ENCODE results near the gene EPHB6.

Gene EPHB6

DNA sequence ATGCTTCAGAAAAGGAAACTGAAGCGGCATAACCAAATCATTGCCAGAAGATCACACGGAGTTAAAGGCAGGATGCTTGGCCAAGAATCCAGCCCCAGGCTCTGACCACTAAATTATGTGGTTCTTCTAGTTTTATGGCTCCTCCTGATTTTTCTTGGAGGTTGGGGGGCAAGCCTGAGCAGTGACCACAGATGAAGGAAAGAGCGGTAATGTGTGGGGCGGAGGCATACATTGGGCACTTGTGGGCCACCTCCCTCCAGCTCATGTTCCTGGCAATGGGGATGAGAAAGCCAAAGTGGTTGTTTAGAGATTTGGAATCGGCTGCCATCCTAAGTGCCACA lies 27.4 kb downstream of the EPHB6 start:
- no peak overlapping the region for H3K4me3 ChIP-seq (ENCODE audit: low read depth, low read length)
- TF ChIP-seq CTCF (IDR thresholded peaks at IDR 0.05; ENCODE audit: insufficient read depth, low read depth, low read length, missing control alignments) = no peak
- DNase-seq (ENCODE audit: low read depth) = no peak

GRCh38 chr7:142883145-142883544 lies 28.3 kb downstream of the EPHB6 start:
- TF ChIP-seq CTCF (IDR thresholded peaks at IDR 0.05; ENCODE audit: insufficient read depth, low read depth, low read length, missing control alignments) = no peak
- H3K4me3 ChIP-seq (ENCODE audit: low read depth, low read length) = no peak overlapping the region
- DNase-seq (ENCODE audit: low read depth) = no peak

DNA sequence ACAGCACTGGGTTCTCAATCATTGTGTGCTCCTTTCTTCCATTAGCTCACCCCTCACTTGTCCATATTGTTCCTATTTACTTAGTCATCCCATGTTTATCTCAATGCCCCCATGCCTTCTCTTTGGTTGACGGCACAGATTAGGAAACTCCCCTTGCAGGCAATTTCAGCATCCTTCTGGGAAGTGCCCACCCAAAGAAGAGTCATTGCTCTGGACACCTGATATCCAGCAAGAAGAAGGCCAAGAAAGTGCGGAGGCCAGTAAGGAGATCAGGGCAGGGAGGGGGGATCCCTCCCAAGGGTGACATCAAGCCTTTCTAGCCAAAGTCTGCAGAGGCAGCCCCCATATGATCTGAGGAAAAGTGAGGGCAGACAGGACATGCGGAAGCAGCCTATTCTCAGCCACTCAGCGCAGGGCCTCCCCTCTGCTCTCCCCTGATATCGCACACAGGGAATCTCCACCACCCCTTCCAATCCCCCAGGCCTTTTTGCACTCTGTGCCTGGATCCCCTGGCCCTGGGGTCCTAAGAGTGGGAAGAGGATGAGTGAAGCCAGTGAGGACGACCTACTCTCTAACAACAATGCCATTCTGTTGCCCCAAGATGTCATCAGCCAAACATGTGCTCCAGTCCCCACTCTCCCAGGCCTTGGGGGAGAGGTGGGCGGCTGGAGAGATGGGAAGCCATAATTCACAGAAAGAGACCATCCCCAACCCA lies 28.9 kb downstream of the EPHB6 start:
- DNase-seq (ENCODE audit: low read depth) = no peak
- no peak for TF ChIP-seq CTCF (IDR thresholded peaks at IDR 0.05; ENCODE audit: insufficient read depth, low read depth, low read length, missing control alignments)

GRCh38 chr7:142884286-142884640 lies 29.4 kb downstream of the EPHB6 start:
- no peak overlapping the region for H3K4me3 ChIP-seq (ENCODE audit: low read depth, low read length)
- DNase-seq (ENCODE audit: low read depth) = peak; percentile 28
- TF ChIP-seq CTCF (IDR thresholded peaks at IDR 0.05; ENCODE audit: insufficient read depth, low read depth, low read length, missing control alignments) = no peak

More for the DNA sequence above, 28.9 kb downstream of the EPHB6 start:
- no peak overlapping the region for H3K4me3 ChIP-seq (ENCODE audit: low read depth, low read length)

DNA sequence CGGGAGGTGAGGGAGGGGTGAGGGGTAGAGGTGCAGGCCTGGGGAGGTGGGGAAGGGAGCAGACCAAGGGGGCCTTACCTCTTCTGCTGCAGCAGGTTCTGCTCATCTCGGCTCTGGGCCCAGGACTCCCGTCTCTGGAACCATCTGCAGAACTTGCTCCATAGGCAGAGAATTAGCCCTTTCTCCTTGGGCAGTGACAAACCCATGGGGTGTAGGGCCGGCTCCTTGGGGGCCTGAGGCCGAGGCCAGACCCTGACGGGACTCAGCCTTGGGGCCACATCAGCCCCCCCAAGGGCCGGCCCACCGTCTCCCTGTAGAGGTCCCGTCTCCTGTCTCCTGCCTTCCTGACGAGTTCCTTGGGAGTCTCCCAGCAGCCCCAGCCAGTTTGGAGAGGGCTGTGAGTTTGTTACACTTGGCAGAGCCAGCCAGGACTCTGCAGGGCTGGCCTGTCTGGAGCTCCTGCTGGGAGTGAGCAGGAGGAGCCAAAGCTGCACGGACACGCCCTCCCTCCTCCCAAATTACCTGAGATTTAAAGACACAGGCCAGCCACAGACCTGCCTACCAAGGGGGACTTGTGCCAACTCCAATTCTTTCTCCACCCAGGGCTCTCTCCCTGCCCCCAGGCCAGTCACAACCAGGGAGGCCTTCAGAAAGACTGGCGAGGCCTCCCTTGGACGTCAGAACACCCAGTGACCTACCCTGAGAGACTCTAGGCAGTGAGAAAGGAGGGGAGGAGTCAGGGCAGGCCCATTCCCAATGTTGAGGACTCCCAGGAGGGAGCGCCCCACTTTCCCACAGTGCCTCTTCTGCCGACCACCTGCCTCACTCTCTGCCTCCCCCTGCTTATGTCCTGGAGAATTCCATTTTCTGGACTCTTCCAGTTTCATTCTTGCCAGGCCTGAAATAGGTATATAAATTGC lies 30.7 kb downstream of the EPHB6 start, which contains the start of gene TRPV6:
Gene TRPV6 (minus strand): TSS at position 435 of the 920 bp plus-strand sequence.
- no peak for TF ChIP-seq CTCF (IDR thresholded peaks at IDR 0.05; ENCODE audit: insufficient read depth, low read depth, low read length, missing control alignments)
- H3K4me3 ChIP-seq (ENCODE audit: low read depth, low read length) = no peak within 1 kb of the TSS
- no peak for DNase-seq (ENCODE audit: low read depth)

DNA sequence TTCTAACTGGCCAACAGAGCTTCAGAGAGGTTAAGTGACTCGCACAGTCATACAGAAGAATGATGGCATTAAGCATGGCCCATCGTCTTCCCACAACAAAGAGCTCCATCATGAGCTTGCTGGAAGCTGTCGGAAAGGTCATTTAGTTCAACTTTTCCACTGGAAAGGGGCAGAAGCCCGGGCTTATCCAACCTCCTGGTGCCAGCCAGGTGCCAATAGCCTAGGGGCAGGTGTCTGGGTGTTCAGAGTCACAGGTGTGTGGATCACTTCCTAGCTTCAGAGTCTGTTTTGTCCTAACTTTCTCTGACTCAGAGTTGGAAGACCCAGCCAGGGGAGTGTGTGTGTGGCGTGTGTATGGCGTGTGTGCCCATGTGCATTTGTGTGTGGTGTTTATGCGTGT lies 32.0 kb downstream of the EPHB6 start:
- no peak overlapping the region for H3K4me3 ChIP-seq (ENCODE audit: low read depth, low read length)
- TF ChIP-seq CTCF (IDR thresholded peaks at IDR 0.05; ENCODE audit: insufficient read depth, low read depth, low read length, missing control alignments) = no peak

More for the DNA sequence above, 32.0 kb downstream of the EPHB6 start:
- DNase-seq (ENCODE audit: low read depth) = no peak
